NCI-H1436 treated with DMSO at 0.1 percent for 48 hours (cell line): Measurements from ENCODE around the gene SLC2A5.

Source experiments
- DNase-seq: peaks from one replicate; lab custom pipeline; 2025; lab: John Stamatoyannopoulos, UW

The SLC2A5 gene

GRCh38 chr1:9093091-9093490, 23.7 kb upstream of the SLC2A5 start:
- no peak for DNase-seq

GRCh38 chr1:9088807-9089206, 19.4 kb upstream of the SLC2A5 start:
- DNase-seq, result no peak

GRCh38 chr1:9087411-9088125, 18.1 kb upstream of the SLC2A5 start:
- DNase-seq, result no peak

- no peak for DNase-seq
Measured at GRCh38 chr1:9086796-9087195, 17.4 kb upstream of the SLC2A5 start.

GRCh38 chr1:9086045-9086444, 16.6 kb upstream of the SLC2A5 start:
- DNase-seq, result no peak

- no peak for DNase-seq
Measured at GRCh38 chr1:9085306-9085940, 16.0 kb upstream of the SLC2A5 start.

GRCh38 chr1:9084906-9085305, 15.5 kb upstream of the SLC2A5 start:
- no peak for DNase-seq

GRCh38 chr1:9081473-9081872, 12.0 kb upstream of the SLC2A5 start:
- DNase-seq, result no peak

- DNase-seq, result no peak
Measured at GRCh38 chr1:9080705-9081291, 11.4 kb upstream of the SLC2A5 start.

GRCh38 chr1:9079988-9080704, 10.7 kb upstream of the SLC2A5 start:
- DNase-seq, result no peak

- DNase-seq, result no peak
Measured at GRCh38 chr1:9078752-9079500, 9.5 kb upstream of the SLC2A5 start.

- no peak for DNase-seq
Measured at GRCh38 chr1:9078015-9078751, 8.7 kb upstream of the SLC2A5 start.

GRCh38 chr1:9075022-9075421, 5.6 kb upstream of the SLC2A5 start:
- DNase-seq, result no peak

GRCh38 chr1:9073143-9073542, 3.7 kb upstream of the SLC2A5 start:
- DNase-seq, result no peak

GRCh38 chr1:9071554-9072235, 2.3 kb upstream of the SLC2A5 start:
- DNase-seq, result no peak

GRCh38 chr1:9070486-9070885, 1.1 kb upstream of the SLC2A5 start:
- DNase-seq, result no peak

GRCh38 chr1:9068981-9069325, 482 bp downstream of the SLC2A5 start:
- no peak for DNase-seq

GRCh38 chr1:9066945-9067807, 2.3 kb downstream of the SLC2A5 start:
- DNase-seq, result no peak

GRCh38 chr1:9065213-9065751, 4.2 kb downstream of the SLC2A5 start:
- no peak for DNase-seq

- DNase-seq, result no peak
Measured at GRCh38 chr1:9062846-9063245, 6.6 kb downstream of the SLC2A5 start.
